Upper lobe of left lung (tissue), 4 donors: ENCODE results near the gene TMEM273.

Experiments used
- POLR2A ChIP-seq, 4 donors: fragments of 450-650 bp; IDR thresholded peaks; one replicate each; pipeline ENCODE4 v1.5.1; 2016 to 2017; ENCODE audit warnings: antibody characterized with exemption in 4 of 4, mild to moderate bottlenecking in 2 of 4
- TF ChIP-seq, protein P1 (sequence below), 6 experiments: fragments of 450-650 bp in 4 of 6; fragments of 200-600 bp in 2 of 6; sonication (generic) in 2 of 6; IDR thresholded peaks; one replicate each; pipeline ENCODE4 v1.5.1; 2016 to 2019; ENCODE audit warnings: antibody characterized with exemption in 6 of 6

DNA sequence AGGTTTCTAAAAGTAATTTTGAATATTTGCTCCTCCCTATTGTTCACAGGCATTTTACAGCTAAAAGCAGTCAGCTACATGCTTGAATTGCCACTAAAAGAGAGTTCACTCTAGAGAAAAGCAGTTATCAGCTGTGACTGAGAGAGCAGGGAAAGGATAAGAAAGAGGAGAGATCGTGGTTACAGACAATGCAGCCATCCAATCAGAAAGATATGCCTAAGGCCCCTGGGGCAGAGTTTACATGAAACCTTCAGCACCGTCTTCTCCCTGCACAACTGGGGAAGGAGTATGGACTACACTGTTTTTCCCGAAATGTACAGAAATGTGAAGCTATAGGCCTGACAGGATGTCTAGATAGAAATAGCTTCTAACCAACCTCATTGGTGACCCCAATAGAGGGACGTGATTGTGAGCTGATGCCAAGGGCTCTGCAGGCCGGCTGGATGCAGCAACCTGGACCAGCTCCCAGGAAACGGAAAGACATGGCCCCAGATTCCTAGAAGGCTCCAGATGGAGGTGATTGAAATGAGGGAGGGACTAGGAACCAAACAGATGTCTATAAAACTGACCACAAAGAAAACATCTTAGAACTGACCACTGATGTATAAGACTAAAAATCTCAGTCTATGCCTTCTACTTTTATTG is 69.6 kb downstream of the TMEM273 start:
- TF ChIP-seq, protein P1, sequence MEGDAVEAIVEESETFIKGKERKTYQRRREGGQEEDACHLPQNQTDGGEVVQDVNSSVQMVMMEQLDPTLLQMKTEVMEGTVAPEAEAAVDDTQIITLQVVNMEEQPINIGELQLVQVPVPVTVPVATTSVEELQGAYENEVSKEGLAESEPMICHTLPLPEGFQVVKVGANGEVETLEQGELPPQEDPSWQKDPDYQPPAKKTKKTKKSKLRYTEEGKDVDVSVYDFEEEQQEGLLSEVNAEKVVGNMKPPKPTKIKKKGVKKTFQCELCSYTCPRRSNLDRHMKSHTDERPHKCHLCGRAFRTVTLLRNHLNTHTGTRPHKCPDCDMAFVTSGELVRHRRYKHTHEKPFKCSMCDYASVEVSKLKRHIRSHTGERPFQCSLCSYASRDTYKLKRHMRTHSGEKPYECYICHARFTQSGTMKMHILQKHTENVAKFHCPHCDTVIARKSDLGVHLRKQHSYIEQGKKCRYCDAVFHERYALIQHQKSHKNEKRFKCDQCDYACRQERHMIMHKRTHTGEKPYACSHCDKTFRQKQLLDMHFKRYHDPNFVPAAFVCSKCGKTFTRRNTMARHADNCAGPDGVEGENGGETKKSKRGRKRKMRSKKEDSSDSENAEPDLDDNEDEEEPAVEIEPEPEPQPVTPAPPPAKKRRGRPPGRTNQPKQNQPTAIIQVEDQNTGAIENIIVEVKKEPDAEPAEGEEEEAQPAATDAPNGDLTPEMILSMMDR (IDR thresholded peaks at IDR 0.05): no peak
- no peak for TF ChIP-seq POLR2A (IDR thresholded peaks at IDR 0.05)
